Mesothelial cell of epicardium (in vitro differentiated cells): ENCODE data around the gene MACROD2. TPM values are rescaled to one million over a fixed set of nuclear protein-coding genes. Genes with fewer than 3 reads are reported as not detected.

Experiments used
- DNase-seq, 2 experiments: peaks; one replicate each; pipeline ENCODE4 v3.0.0; 2021; ENCODE audit warnings: low spot score in 2 of 2; ENCODE audit not compliant: unreplicated experiment in 2 of 2
- H3K27ac Mint-ChIP-seq: 2 replicates; pipeline ENCODE4 v1.8.0; 2021; ENCODE audit warnings: mixed read lengths
- H3K27me3 Mint-ChIP-seq: 2 replicates; pipeline ENCODE4 v1.8.0; 2021; ENCODE audit warnings: low read depth, mixed read lengths
- H3K36me3 Mint-ChIP-seq: 2 replicates; pipeline ENCODE4 v1.8.0; 2021; ENCODE audit warnings: mixed read lengths
- H3K4me1 Mint-ChIP-seq: 2 replicates; pipeline ENCODE4 v1.8.0; 2021; ENCODE audit warnings: mixed read lengths
- H3K4me3 Mint-ChIP-seq: 2 replicates; pipeline ENCODE4 v1.8.0; 2021; ENCODE audit warnings: mild to moderate bottlenecking, moderate library complexity, mixed read lengths
- H3K9me3 Mint-ChIP-seq: 2 replicates; pipeline ENCODE4 v1.8.0; 2021; ENCODE audit warnings: mixed read lengths
- total RNA-seq: library from RNA; stranded (reverse); gene quantifications from 3 replicates; pipeline ENCODE4 v1.2.1, GENCODE V29; 2021
- TF ChIP-seq, protein P1 (sequence below): fragments of 200-600 bp; sonication (generic); IDR thresholded peaks from one replicate; pipeline ENCODE4 v1.5.0; 2021; ENCODE audit warnings: antibody characterized with exemption; ENCODE audit not compliant: unreplicated experiment

Gene MACROD2
- total RNA-seq, 1 donor from 2014 or later = 10.0 TPM

DNA sequence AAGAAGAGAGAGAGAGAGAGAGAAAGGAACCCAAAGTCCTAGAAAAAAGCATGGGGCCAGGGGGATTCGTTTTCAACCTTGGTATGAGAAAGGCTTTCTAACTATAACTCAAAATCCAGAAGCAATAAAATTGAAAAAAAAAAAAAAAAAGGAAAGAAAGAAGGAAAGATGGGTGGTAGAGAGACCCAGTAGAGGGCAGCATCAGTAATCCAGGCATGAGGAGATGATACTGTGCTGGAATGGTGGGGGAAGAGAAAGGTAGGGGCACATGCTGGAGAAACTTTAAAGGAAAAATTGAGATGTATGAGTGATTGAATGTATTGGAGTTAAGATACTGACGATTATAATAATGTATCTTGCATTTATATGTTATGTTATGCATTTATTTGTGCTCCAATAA lies 1382.8 kb downstream of the MACROD2 start:
- TF ChIP-seq, protein P1, sequence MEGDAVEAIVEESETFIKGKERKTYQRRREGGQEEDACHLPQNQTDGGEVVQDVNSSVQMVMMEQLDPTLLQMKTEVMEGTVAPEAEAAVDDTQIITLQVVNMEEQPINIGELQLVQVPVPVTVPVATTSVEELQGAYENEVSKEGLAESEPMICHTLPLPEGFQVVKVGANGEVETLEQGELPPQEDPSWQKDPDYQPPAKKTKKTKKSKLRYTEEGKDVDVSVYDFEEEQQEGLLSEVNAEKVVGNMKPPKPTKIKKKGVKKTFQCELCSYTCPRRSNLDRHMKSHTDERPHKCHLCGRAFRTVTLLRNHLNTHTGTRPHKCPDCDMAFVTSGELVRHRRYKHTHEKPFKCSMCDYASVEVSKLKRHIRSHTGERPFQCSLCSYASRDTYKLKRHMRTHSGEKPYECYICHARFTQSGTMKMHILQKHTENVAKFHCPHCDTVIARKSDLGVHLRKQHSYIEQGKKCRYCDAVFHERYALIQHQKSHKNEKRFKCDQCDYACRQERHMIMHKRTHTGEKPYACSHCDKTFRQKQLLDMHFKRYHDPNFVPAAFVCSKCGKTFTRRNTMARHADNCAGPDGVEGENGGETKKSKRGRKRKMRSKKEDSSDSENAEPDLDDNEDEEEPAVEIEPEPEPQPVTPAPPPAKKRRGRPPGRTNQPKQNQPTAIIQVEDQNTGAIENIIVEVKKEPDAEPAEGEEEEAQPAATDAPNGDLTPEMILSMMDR = no peak
- no peak overlapping the region for H3K4me3 Mint-ChIP-seq
- H3K4me1 Mint-ChIP-seq = peaks cover 19% of the 10 kb centered on the region
- H3K36me3 Mint-ChIP-seq = peaks cover 3% of the 10 kb centered on the region
- peaks cover 11% of the 10 kb centered on the region for H3K9me3 Mint-ChIP-seq
- no peak overlapping the region for H3K27ac Mint-ChIP-seq
- H3K27me3 Mint-ChIP-seq = no peaks in the 10 kb centered on the region
- no peak for DNase-seq

- Mint-ChIP-seq H3K27me3 (no peaks in the 10 kb centered on the region), H3K4me1 (peaks cover 14% of the 10 kb centered on the region), H3K36me3 (peaks cover 3% of the 10 kb centered on the region), H3K4me3 (no peak overlapping the region), H3K27ac (no peak overlapping the region), H3K9me3 (peaks cover 11% of the 10 kb centered on the region)
- no peak for DNase-seq
- TF ChIP-seq, protein P1 = no peak
These were observed 1384.5 kb downstream of the MACROD2 start for GRCh38 chr20:15379681-15380296.

- Mint-ChIP-seq H3K27me3 (no peaks in the 10 kb centered on the region), H3K4me3 (no peak overlapping the region), H3K4me1 (peaks cover 7% of the 10 kb centered on the region), H3K27ac (no peak overlapping the region), H3K9me3 (peaks cover 11% of the 10 kb centered on the region), H3K36me3 (peaks cover 3% of the 10 kb centered on the region)
- TF ChIP-seq, protein P1 = no peak
- no peak for DNase-seq
These were observed 1385.5 kb downstream of the MACROD2 start for GRCh38 chr20:15380770-15381169.

- TF ChIP-seq, protein P1 = no peak
- Mint-ChIP-seq H3K27ac (no peak overlapping the region), H3K27me3 (no peaks in the 10 kb centered on the region), H3K9me3 (no peaks in the 10 kb centered on the region), H3K4me1 (peaks cover 11% of the 10 kb centered on the region), H3K4me3 (no peak overlapping the region), H3K36me3 (no peaks in the 10 kb centered on the region)
- no peak for DNase-seq
These were observed 1391.9 kb downstream of the MACROD2 start for GRCh38 chr20:15387228-15387627.

- peaks cover 5% of the 10 kb centered on the region for H3K4me1 Mint-ChIP-seq
- H3K27ac Mint-ChIP-seq = no peak overlapping the region
These were observed 1400.1 kb downstream of the MACROD2 start for GRCh38 chr20:15395457-15395856.

More at GRCh38 chr20:15395457-15395856, 1400.1 kb downstream of the MACROD2 start:
- no peaks in the 10 kb centered on the region for H3K36me3 Mint-ChIP-seq
- H3K27me3 Mint-ChIP-seq = no peaks in the 10 kb centered on the region
- DNase-seq = no peak
- H3K4me3 Mint-ChIP-seq = no peak overlapping the region
- H3K9me3 Mint-ChIP-seq = peaks cover 9% of the 10 kb centered on the region
- TF ChIP-seq, protein P1 = no peak
